ENCODE data around the gene NOD2.
A peak's percentile ranks its signal among the peaks of the same experiment; 100 is the strongest.

NOD2 gene

GRCh38 chr16:50708373-50709060, 15.1 kb downstream of the NOD2 start:
- DNase-seq (ENCODE audit: low read depth in 2 of 2): no peak
- no peak overlapping the region for H3K4me3 ChIP-seq (replicated peaks in 1 of 2; ENCODE audit: low read depth in 2 of 2, low read length in 2 of 2)
- no peak for TF ChIP-seq CTCF (IDR thresholded peaks at IDR 0.05; ENCODE audit: low read depth, low read length)

- DNase-seq (ENCODE audit: low read depth in 2 of 2): no peak
- no peak for TF ChIP-seq CTCF (IDR thresholded peaks at IDR 0.05; ENCODE audit: low read depth, low read length)
- no peak overlapping the region for H3K4me3 ChIP-seq (replicated peaks in 1 of 2; ENCODE audit: low read depth in 2 of 2, low read length in 2 of 2)
Measured at GRCh38 chr16:50709061-50709684, 15.8 kb downstream of the NOD2 start.

GRCh38 chr16:50709980-50710379, 16.6 kb downstream of the NOD2 start:
- no peak for DNase-seq (ENCODE audit: low read depth in 2 of 2)
- TF ChIP-seq CTCF (IDR thresholded peaks at IDR 0.05; ENCODE audit: low read depth, low read length): no peak
- H3K4me3 ChIP-seq (replicated peaks in 1 of 2; ENCODE audit: low read depth in 2 of 2, low read length in 2 of 2): no peak overlapping the region

DNA sequence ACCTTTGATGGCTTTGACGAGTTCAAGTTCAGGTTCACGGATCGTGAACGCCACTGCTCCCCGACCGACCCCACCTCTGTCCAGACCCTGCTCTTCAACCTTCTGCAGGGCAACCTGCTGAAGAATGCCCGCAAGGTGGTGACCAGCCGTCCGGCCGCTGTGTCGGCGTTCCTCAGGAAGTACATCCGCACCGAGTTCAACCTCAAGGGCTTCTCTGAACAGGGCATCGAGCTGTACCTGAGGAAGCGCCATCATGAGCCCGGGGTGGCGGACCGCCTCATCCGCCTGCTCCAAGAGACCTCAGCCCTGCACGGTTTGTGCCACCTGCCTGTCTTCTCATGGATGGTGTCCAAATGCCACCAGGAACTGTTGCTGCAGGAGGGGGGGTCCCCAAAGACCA, 17.6 kb downstream of the NOD2 start:
- no peak overlapping the region for H3K4me3 ChIP-seq (replicated peaks in 1 of 2; ENCODE audit: low read depth in 2 of 2, low read length in 2 of 2)
- TF ChIP-seq CTCF (IDR thresholded peaks at IDR 0.05; ENCODE audit: low read depth, low read length): no peak
- DNase-seq (ENCODE audit: low read depth in 2 of 2): no peak

- no peak for TF ChIP-seq CTCF (IDR thresholded peaks at IDR 0.05; ENCODE audit: low read depth, low read length)
- no peak overlapping the region for H3K4me3 ChIP-seq (replicated peaks in 1 of 2; ENCODE audit: low read depth in 2 of 2, low read length in 2 of 2)
- no peak for DNase-seq (ENCODE audit: low read depth in 2 of 2)
Measured at GRCh38 chr16:50711862-50712559, 18.6 kb downstream of the NOD2 start.

DNA sequence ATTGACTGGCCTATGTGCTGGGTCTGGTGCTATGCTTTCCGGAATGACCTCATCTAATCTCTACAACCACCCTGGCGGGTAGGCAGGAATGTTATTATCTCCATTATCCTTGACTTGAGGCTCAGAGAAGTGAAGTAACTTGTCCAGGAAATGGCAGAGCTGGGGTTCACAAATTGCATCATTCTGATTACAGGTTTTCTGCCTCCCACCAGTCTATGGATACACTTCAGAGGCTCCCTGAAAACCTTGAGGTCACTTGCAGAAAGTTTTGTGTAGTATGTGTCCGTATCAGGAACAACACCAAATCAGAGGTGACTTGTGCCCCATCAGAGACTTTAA, 19.1 kb downstream of the NOD2 start:
- no peak for TF ChIP-seq CTCF (IDR thresholded peaks at IDR 0.05; ENCODE audit: low read depth, low read length)
- H3K4me3 ChIP-seq (replicated peaks in 1 of 2; ENCODE audit: low read depth in 2 of 2, low read length in 2 of 2): no peak overlapping the region
- DNase-seq (ENCODE audit: low read depth in 2 of 2): peak in 1 of 2 donors; percentile 41

Data from cardiac fibroblast (primary cell).